IMR-90 (cell line): Measurements from ENCODE around the gene ZNF214. TPM values are rescaled to one million over a fixed set of nuclear protein-coding genes. Genes with fewer than 3 reads are reported as not detected.

Source experiments
- ATAC-seq: fragments of 200-7000 bp; cut with Tn5 transposase; 2 replicates; pipeline ENCODE4 v1.9.1; 2020; ENCODE audit warnings: low read depth, mild to moderate bottlenecking, moderate library complexity
- BruUV-seq: library from RNA; stranded (reverse); fragments of 400-500 nt; replicated peaks from 2 replicates; lab custom pipeline; 2021; lab: Mats Ljungman, UMichigan
- CTCF ChIA-PET: fragments of 300-600 bp; formaldehyde crosslinking; extraction: SDS; loops from one replicate; lab custom pipeline; 2021; ENCODE audit warnings: antibody characterized with exemption; lab: Yijun Ruan, JAX
- POLR2A ChIA-PET: fragments of 300-600 bp; sonication (Branson Sonifier 250); formaldehyde crosslinking; loops from one replicate; lab custom pipeline; 2022; ENCODE audit warnings: antibody characterized with exemption; ENCODE audit not compliant: unreplicated experiment; lab: Charles Lee
- DNase-seq: peaks from one replicate; pipeline ENCODE4 v3.0.0; 2013
- H2AFZ ChIP-seq: replicated peaks from 2 replicates; pipeline ENCODE3; 2013; ENCODE audit warnings: low read length, mild to moderate bottlenecking; ENCODE audit not compliant: poor library complexity
- H2AK5ac ChIP-seq: 2 replicates; pipeline ENCODE4 v1.6.1; 2013; ENCODE audit warnings: low read depth, low read length, inconsistent platforms
- H2AK9ac ChIP-seq: replicated peaks from 2 replicates; pipeline ENCODE3; 2013; ENCODE audit warnings: mild to moderate bottlenecking, low read depth, low read length, moderate library complexity; ENCODE audit not compliant: poor library complexity
- H2BK120ac ChIP-seq: 2 replicates; pipeline ENCODE4 v1.6.1; 2013; ENCODE audit warnings: low read depth, low read length, inconsistent platforms
- H2BK15ac ChIP-seq: 3 replicates; pipeline ENCODE4 v1.6.1; 2013; ENCODE audit warnings: low read depth, low read length, inconsistent platforms
- H2BK20ac ChIP-seq: 2 replicates; pipeline ENCODE4 v1.6.1; 2013; ENCODE audit warnings: low read depth, mild to moderate bottlenecking, inconsistent platforms, low read length, moderate library complexity
- H2BK5ac ChIP-seq: 2 replicates; pipeline ENCODE4 v1.6.1; 2013; ENCODE audit warnings: mild to moderate bottlenecking, low read depth, low read length, inconsistent platforms; ENCODE audit not compliant: poor library complexity, severe bottlenecking
- H3K14ac ChIP-seq: replicated peaks from 2 replicates; pipeline ENCODE4 v1.6.1; 2013; ENCODE audit warnings: low read depth, low read length, inconsistent platforms
- H3K18ac ChIP-seq: 2 replicates; pipeline ENCODE4 v1.6.1; 2013; ENCODE audit warnings: low read depth, low read length, control low read depth
- H3K23ac ChIP-seq: 2 replicates; pipeline ENCODE4 v1.6.1; 2013; ENCODE audit warnings: low read depth, low read length, inconsistent platforms
- H3K27ac ChIP-seq: 2 replicates; pipeline ENCODE4 v1.5.1; 2013; ENCODE audit warnings: mild to moderate bottlenecking, control low read depth, low read length; ENCODE audit not compliant: insufficient read depth
- H3K27me3 ChIP-seq: 2 replicates; pipeline ENCODE4 v1.6.1; 2013; ENCODE audit warnings: low read length; ENCODE audit not compliant: control insufficient read depth, insufficient read depth
- H3K36me3 ChIP-seq: 2 replicates; pipeline ENCODE4 v1.6.1; 2013; ENCODE audit warnings: low read length, mixed read lengths; ENCODE audit not compliant: control insufficient read depth, insufficient read depth
- H3K4ac ChIP-seq: 2 replicates; pipeline ENCODE4 v1.6.1; 2013; ENCODE audit warnings: low read depth, low read length, inconsistent platforms
- H3K4me1 ChIP-seq: 2 replicates; pipeline ENCODE4 v1.6.1; 2013; ENCODE audit warnings: low read length, mixed read lengths; ENCODE audit not compliant: control insufficient read depth, insufficient read depth
- H3K4me2 ChIP-seq: 2 replicates; pipeline ENCODE4 v1.6.1; 2013; ENCODE audit warnings: low read depth, mild to moderate bottlenecking, control low read depth, low read length, moderate library complexity
- H3K4me3 ChIP-seq: 2 replicates; pipeline ENCODE4 v1.5.1; 2013; ENCODE audit warnings: low read depth, mild to moderate bottlenecking, control low read depth, low read length, moderate library complexity; ENCODE audit not compliant: insufficient read depth
- H3K56ac ChIP-seq: 2 replicates; pipeline ENCODE4 v1.6.1; 2013; ENCODE audit warnings: low read length, inconsistent platforms; ENCODE audit not compliant: insufficient read depth; ENCODE audit errors: extremely low read depth
- H3K79me1 ChIP-seq, 2 experiments: 2 replicates each; pipeline ENCODE4 v1.6.1; 2013; ENCODE audit warnings: low read length in 2 of 2, inconsistent platforms in 1 of 2, low read depth in 1 of 2
- H3K9ac ChIP-seq: 2 replicates; pipeline ENCODE4 v1.6.1; 2013; ENCODE audit warnings: low read depth, low read length, control low read depth
- H3K9me1 ChIP-seq: 2 replicates; pipeline ENCODE4 v1.6.1; 2013; ENCODE audit warnings: low read length, inconsistent platforms; ENCODE audit not compliant: insufficient read depth
- H3K9me3 ChIP-seq: 2 replicates; pipeline ENCODE4 v1.6.1; 2013; ENCODE audit warnings: low read length; ENCODE audit not compliant: control insufficient read depth, insufficient read depth
- H4K20me1 ChIP-seq: 2 replicates; pipeline ENCODE4 v1.6.1; 2013; ENCODE audit warnings: low read length, inconsistent platforms; ENCODE audit not compliant: insufficient read depth
- H4K5ac ChIP-seq: 2 replicates; pipeline ENCODE4 v1.6.1; 2013; ENCODE audit warnings: mild to moderate bottlenecking, low read depth, low read length, control low read depth
- H4K8ac ChIP-seq, 2 experiments: 2 replicates each; pipeline ENCODE4 v1.6.1; 2013; ENCODE audit warnings: low read depth in 2 of 2, low read length in 2 of 2, control low read depth in 1 of 2, inconsistent platforms in 1 of 2
- H4K91ac ChIP-seq: 2 replicates; pipeline ENCODE4 v1.6.1; 2013; ENCODE audit warnings: low read depth, low read length, inconsistent platforms; ENCODE audit not compliant: insufficient read depth
- MAFK ChIP-seq: IDR thresholded peaks from 2 replicates; pipeline ENCODE4 v1.6.1; 2012; ENCODE audit warnings: low read depth, low read length, improper control_type of control experiment
- WGBS, 2 experiments: methylation state at CpG; one replicate each; pipeline versions ENCODE4 v1.1.5 to v1.1.7; 2013; ENCODE audit warnings: missing lambda C conversion rate in 2 of 2; ENCODE audit not compliant: insufficient read length in 1 of 2; ENCODE audit errors: extremely low coverage in 2 of 2; 5-methylcytosine and 5-hydroxymethylcytosine counted together
- dilution Hi-C: fragments of 300-500 bp; cut with HindIII; formaldehyde crosslinking; loops from one replicate; pipeline ENCODE4 v1.14.3; 2018; ENCODE audit warnings: low sequenced_read_pairs; ENCODE audit not compliant: unreplicated experiment
- in situ Hi-C: fragments of 300-500 bp; cut with MboI; formaldehyde crosslinking; loops from 3 replicates; pipeline ENCODE4 v1.14.3; 2019; ENCODE audit warnings: low sequenced_read_pairs, inconsistent platforms, mixed read lengths
- intact Hi-C: fragments of 100-400 bp; cut with micrococcal nuclease; formaldehyde crosslinking; loops from 2 replicates; pipeline ENCODE4 v1.10.0; 2022
- polyA plus RNA-seq, 3 experiments: library from polyadenylated mRNA; depleted of rRNA; stranded (reverse); fragments of >200 nt; gene quantifications; 2 replicates each; pipeline ENCODE4 v1.2.3, GENCODE V29; 2012; ENCODE audit warnings: low replicate concordance in 1 of 3
- total RNA-seq: library from RNA; depleted of rRNA; stranded (reverse); fragments of >200 nt; gene quantifications from 2 replicates; pipeline ENCODE4 v1.2.3, GENCODE V29; 2012
- TF ChIP-seq, protein P1 (sequence below): fragments of 150-350 bp; IDR thresholded peaks from 2 replicates; pipeline ENCODE4 v1.6.1; 2017; ENCODE audit warnings: mild to moderate bottlenecking, antibody characterized with exemption, low read length, low read depth

Gene ZNF214
- total and polyA plus RNA-seq, 2 of the 4 experiments (the other 2 are of a cell fraction): 0.82 to 2.5 TPM

DNA sequence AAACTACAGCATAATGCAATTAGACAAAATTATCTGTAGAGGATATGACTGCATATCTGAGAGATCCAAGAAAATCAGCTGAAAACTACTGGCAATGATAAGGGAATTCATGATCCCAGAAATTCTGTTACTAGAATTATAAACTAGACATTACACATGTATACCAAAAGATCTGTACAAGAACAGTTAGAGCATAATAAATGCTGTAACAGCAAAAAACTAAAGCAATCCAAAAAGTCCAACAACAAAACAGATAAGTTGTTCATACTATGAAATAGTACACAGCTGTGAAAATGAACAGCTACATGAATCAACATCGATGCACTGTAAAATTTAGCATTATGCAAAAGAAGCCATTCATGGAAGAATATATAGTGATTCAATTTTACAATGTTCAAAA is 6.0 kb downstream of the ZNF214 start:
- H3K79me1 ChIP-seq: peaks cover 0 to 4% of the 10 kb centered on the region in 2 experiments; a peak in 1 of 4 replicates
- no peak overlapping the region for H3K4ac ChIP-seq
- H3K4me3 ChIP-seq: no peak overlapping the region
- ChIA-PET POLR2A (no interaction called here), CTCF (no interaction called here)
- H3K4me2 ChIP-seq: no peak overlapping the region
- no peak overlapping the region for H4K5ac ChIP-seq
- in situ Hi-C loops (no loop called here), dilution Hi-C loops (no loop called here), intact Hi-C loops (no loop called here)
- H2AFZ ChIP-seq: no peak overlapping the region
- ATAC-seq (no peak), DNase-seq (no peak)
- no peaks in the 10 kb centered on the region for H3K4me1 ChIP-seq
- no peak overlapping the region for H2AK9ac ChIP-seq
- H4K8ac ChIP-seq: no peak overlapping the region
- no peak overlapping the region for H3K14ac ChIP-seq
- no peak overlapping the region for H4K91ac ChIP-seq
- peaks cover 3% of the 10 kb centered on the region; the same call in 1 of the 2 replicates for H3K9me1 ChIP-seq
- H3K56ac ChIP-seq: no peak overlapping the region
- H2BK120ac ChIP-seq: no peak overlapping the region
- H3K36me3 ChIP-seq: no peaks in the 10 kb centered on the region
- no peak overlapping the region for H2BK5ac ChIP-seq
- H3K27ac ChIP-seq: no peak overlapping the region
- no peak overlapping the region for H3K9ac ChIP-seq
- H3K23ac ChIP-seq: no peak overlapping the region
- WGBS, 2 experiments: no CpG with 5 or more reads among the region's 1 CpG
- no peak overlapping the region for H2BK15ac ChIP-seq
- TF ChIP-seq, protein P1, sequence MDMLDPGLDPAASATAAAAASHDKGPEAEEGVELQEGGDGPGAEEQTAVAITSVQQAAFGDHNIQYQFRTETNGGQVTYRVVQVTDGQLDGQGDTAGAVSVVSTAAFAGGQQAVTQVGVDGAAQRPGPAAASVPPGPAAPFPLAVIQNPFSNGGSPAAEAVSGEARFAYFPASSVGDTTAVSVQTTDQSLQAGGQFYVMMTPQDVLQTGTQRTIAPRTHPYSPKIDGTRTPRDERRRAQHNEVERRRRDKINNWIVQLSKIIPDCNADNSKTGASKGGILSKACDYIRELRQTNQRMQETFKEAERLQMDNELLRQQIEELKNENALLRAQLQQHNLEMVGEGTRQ: no peak
- peak; percentile 71 for TF ChIP-seq MAFK
- no peak overlapping the region for H3K18ac ChIP-seq
- H2BK20ac ChIP-seq: no peak overlapping the region
- BruUV-seq: no TSS peak
- H4K20me1 ChIP-seq: no peaks in the 10 kb centered on the region
- no peaks in the 10 kb centered on the region for H3K27me3 ChIP-seq
- no peak overlapping the region for H2AK5ac ChIP-seq
- no peaks in the 10 kb centered on the region for H3K9me3 ChIP-seq
